MM.1S (cell line): ENCODE data around the gene C10orf90.

ENCODE experiments used
- CTCF ChIP-seq: fragments of 300-600 bp; sonication (generic); IDR thresholded peaks from 2 replicates; pipeline ENCODE4 v1.5.1; 2016; ENCODE audit warnings: antibody characterized with exemption, low read length, mixed read lengths
- EZH2phosphoT487 ChIP-seq: fragments of 300-600 bp; sonication (generic); IDR thresholded peaks from 2 replicates; pipeline ENCODE4 v1.6.1; 2018; ENCODE audit warnings: antibody characterized with exemption, low read length

GRCh38 chr10:126646110-126646509, 24.4 kb downstream of the C10orf90 start:
- TF ChIP-seq EZH2phosphoT487 (no peak), CTCF (no peak)
